ENCODE results near the gene GDPGP1.
"Not testable (repeated sequence)": the region's sequence is repeated elsewhere in the genome, so short reads cannot be mapped to it uniquely, and the experiment has no call there.

The GDPGP1 gene

GRCh38 chr15:90293040-90293810 lies 59.2 kb downstream of the GDPGP1 start:
- peak; percentile 88 for TF ChIP-seq CTCF (IDR thresholded peaks at IDR 0.05; ENCODE audit: control extremely low read depth, extremely low read depth, low read depth, missing control alignments)
- CTCF ChIA-PET, result interaction anchor here (0.6 to 7.9 kb wide), 42 partner anchors 8 to 979 kb away, joined by 3 to 96 read pairs (median 4); partner anchors contain the start of genes HDDC3, NGRN, TTLL13 and UNC45A
- POLR2A ChIA-PET, result not testable (repeated sequence)
- peak; percentile 50 for DNase-seq (ENCODE audit: extremely low spot score)

- TF ChIP-seq CTCF (IDR thresholded peaks at IDR 0.05; ENCODE audit: control extremely low read depth, extremely low read depth, low read depth, missing control alignments), result no peak
- no peak for DNase-seq (ENCODE audit: extremely low spot score)
- ChIA-PET CTCF (interaction anchor here (0.8 to 7.9 kb wide), 22 partner anchors 9 to 639 kb away, joined by 3 to 96 read pairs (median 6); partner anchors contain the start of genes HDDC3, NGRN, TTLL13 and UNC45A), POLR2A (no interaction called here)
Measured at GRCh38 chr15:90294159-90294558, 60.1 kb downstream of the GDPGP1 start.

GRCh38 chr15:90294601-90295269 lies 60.7 kb downstream of the GDPGP1 start:
- ChIA-PET CTCF (interaction anchor here (1.3 to 7.9 kb wide), 9 partner anchors 8 to 639 kb away, joined by 3 to 96 read pairs (median 23); partner anchors contain the start of genes HDDC3 and UNC45A), POLR2A (no interaction called here)
- TF ChIP-seq CTCF (IDR thresholded peaks at IDR 0.05; ENCODE audit: control extremely low read depth, extremely low read depth, low read depth, missing control alignments), result no peak
- no peak for DNase-seq (ENCODE audit: extremely low spot score)

- no peak for TF ChIP-seq CTCF (IDR thresholded peaks at IDR 0.05; ENCODE audit: control extremely low read depth, extremely low read depth, low read depth, missing control alignments)
- ChIA-PET CTCF (interaction anchor here (1.3 to 7.9 kb wide), 6 partner anchors 9 to 638 kb away, joined by 3 to 96 read pairs (median 10); partner anchors contain the start of genes HDDC3 and UNC45A), POLR2A (no interaction called here)
- DNase-seq (ENCODE audit: extremely low spot score), result no peak
Measured at GRCh38 chr15:90295270-90295648, 61.2 kb downstream of the GDPGP1 start.
